ENCODE data around the gene KRTDAP. TPM values are rescaled to one million over a fixed set of nuclear protein-coding genes. Genes with fewer than 3 reads are reported as not detected.

KRTDAP gene
- total RNA-seq, 1 donor: not detected

GRCh38 chr19:35458731-35459391 is 31.4 kb downstream of the KRTDAP start:
- Histone ChIP-seq H3K4me1 (ENCODE audit: insufficient read depth, low read length) (peaks cover 79% of the 10 kb centered on the region), H3K4me3 (ENCODE audit: low read length) (no peak overlapping the region)

GRCh38 chr19:35458192-35458591 is 32.1 kb downstream of the KRTDAP start:
- H3K27me3 ChIP-seq (ENCODE audit: insufficient read depth, low read length): no peaks in the 10 kb centered on the region
- no peak overlapping the region for H3K4me3 ChIP-seq (ENCODE audit: low read length)
- peaks cover 72% of the 10 kb centered on the region for H3K4me1 ChIP-seq (ENCODE audit: insufficient read depth, low read length)
- H3K9me3 ChIP-seq (ENCODE audit: low read depth, low read length): no peaks in the 10 kb centered on the region

More at GRCh38 chr19:35458731-35459391, 31.4 kb downstream of the KRTDAP start:
- Histone ChIP-seq H3K27me3 (ENCODE audit: insufficient read depth, low read length) (no peaks in the 10 kb centered on the region), H3K9me3 (ENCODE audit: low read depth, low read length) (no peaks in the 10 kb centered on the region)

GRCh38 chr19:35457173-35457572 is 33.1 kb downstream of the KRTDAP start:
- Histone ChIP-seq H3K4me1 (ENCODE audit: insufficient read depth, low read length) (peaks cover 66% of the 10 kb centered on the region), H3K9me3 (ENCODE audit: low read depth, low read length) (no peaks in the 10 kb centered on the region), H3K4me3 (ENCODE audit: low read length) (no peak overlapping the region), H3K27me3 (ENCODE audit: insufficient read depth, low read length) (no peaks in the 10 kb centered on the region)

- H3K27me3 ChIP-seq (ENCODE audit: insufficient read depth, low read length): no peaks in the 10 kb centered on the region
- peaks cover 65% of the 10 kb centered on the region for H3K4me1 ChIP-seq (ENCODE audit: insufficient read depth, low read length)
- no peaks in the 10 kb centered on the region for H3K9me3 ChIP-seq (ENCODE audit: low read depth, low read length)
- no peak overlapping the region for H3K4me3 ChIP-seq (ENCODE audit: low read length)
Measured at GRCh38 chr19:35455616-35456201, 34.6 kb downstream of the KRTDAP start.

- peaks cover 65% of the 10 kb centered on the region for H3K4me1 ChIP-seq (ENCODE audit: insufficient read depth, low read length)
- no peaks in the 10 kb centered on the region for H3K9me3 ChIP-seq (ENCODE audit: low read depth, low read length)
- no peaks in the 10 kb centered on the region for H3K27me3 ChIP-seq (ENCODE audit: insufficient read depth, low read length)
- no peak overlapping the region for H3K4me3 ChIP-seq (ENCODE audit: low read length)
Measured at GRCh38 chr19:35454663-35455062, 35.6 kb downstream of the KRTDAP start.

GRCh38 chr19:35451338-35452096 is 38.7 kb downstream of the KRTDAP start:
- Histone ChIP-seq H3K4me1 (ENCODE audit: insufficient read depth, low read length) (peaks cover 71% of the 10 kb centered on the region), H3K27me3 (ENCODE audit: insufficient read depth, low read length) (no peaks in the 10 kb centered on the region), H3K9me3 (ENCODE audit: low read depth, low read length) (no peaks in the 10 kb centered on the region), H3K4me3 (ENCODE audit: low read length) (peak overlapping the region; percentile 38)

- Histone ChIP-seq H3K4me3 (ENCODE audit: low read length) (peak overlapping the region; percentile 38), H3K4me1 (ENCODE audit: insufficient read depth, low read length) (peaks cover 80% of the 10 kb centered on the region), H3K27me3 (ENCODE audit: insufficient read depth, low read length) (no peaks in the 10 kb centered on the region), H3K9me3 (ENCODE audit: low read depth, low read length) (no peaks in the 10 kb centered on the region)
Measured at GRCh38 chr19:35449359-35450043, 40.8 kb downstream of the KRTDAP start.

GRCh38 chr19:35447606-35448469 is 42.4 kb downstream of the KRTDAP start, which contains the start of gene FFAR2:
Gene FFAR2 (plus strand): TSS chr19:35448257. CDS start chr19:35449715, 1,458 bp downstream.
- no peaks in the 10 kb centered on the region for H3K27me3 ChIP-seq (ENCODE audit: insufficient read depth, low read length)
- no peaks in the 10 kb centered on the region for H3K9me3 ChIP-seq (ENCODE audit: low read depth, low read length)
- H3K4me3 ChIP-seq (ENCODE audit: low read length): peak within 1 kb of the TSS; percentile 38
- H3K4me1 ChIP-seq (ENCODE audit: insufficient read depth, low read length): peaks cover 82% of the 10 kb centered on the region

- Histone ChIP-seq H3K4me1 (ENCODE audit: insufficient read depth, low read length) (peaks cover 85% of the 10 kb centered on the region), H3K27me3 (ENCODE audit: insufficient read depth, low read length) (no peaks in the 10 kb centered on the region), H3K4me3 (ENCODE audit: low read length) (no peak overlapping the region), H3K9me3 (ENCODE audit: low read depth, low read length) (no peaks in the 10 kb centered on the region)
Measured at GRCh38 chr19:35445826-35446593, 44.3 kb downstream of the KRTDAP start.

GRCh38 chr19:35444735-35445134 is 45.5 kb downstream of the KRTDAP start:
- H3K9me3 ChIP-seq (ENCODE audit: low read depth, low read length): no peaks in the 10 kb centered on the region
- no peak overlapping the region for H3K4me3 ChIP-seq (ENCODE audit: low read length)
- peaks cover 85% of the 10 kb centered on the region for H3K4me1 ChIP-seq (ENCODE audit: insufficient read depth, low read length)
- no peaks in the 10 kb centered on the region for H3K27me3 ChIP-seq (ENCODE audit: insufficient read depth, low read length)

- Histone ChIP-seq H3K9me3 (ENCODE audit: low read depth, low read length) (no peaks in the 10 kb centered on the region), H3K4me1 (ENCODE audit: insufficient read depth, low read length) (peaks cover 81% of the 10 kb centered on the region), H3K27me3 (ENCODE audit: insufficient read depth, low read length) (no peaks in the 10 kb centered on the region), H3K4me3 (ENCODE audit: low read length) (no peak overlapping the region)
Measured at GRCh38 chr19:35442091-35442490, 48.2 kb downstream of the KRTDAP start.

- no peaks in the 10 kb centered on the region for H3K9me3 ChIP-seq (ENCODE audit: low read depth, low read length)
- no peak overlapping the region for H3K4me3 ChIP-seq (ENCODE audit: low read length)
- peaks cover 81% of the 10 kb centered on the region for H3K4me1 ChIP-seq (ENCODE audit: insufficient read depth, low read length)
- no peaks in the 10 kb centered on the region for H3K27me3 ChIP-seq (ENCODE audit: insufficient read depth, low read length)
Measured at GRCh38 chr19:35439921-35440320, 50.3 kb downstream of the KRTDAP start.

GRCh38 chr19:35438527-35438926 is 51.7 kb downstream of the KRTDAP start:
- Histone ChIP-seq H3K27me3 (ENCODE audit: insufficient read depth, low read length) (no peaks in the 10 kb centered on the region), H3K4me1 (ENCODE audit: insufficient read depth, low read length) (peaks cover 91% of the 10 kb centered on the region), H3K9me3 (ENCODE audit: low read depth, low read length) (no peaks in the 10 kb centered on the region), H3K4me3 (ENCODE audit: low read length) (no peak overlapping the region)

GRCh38 chr19:35438096-35438495 is 52.2 kb downstream of the KRTDAP start:
- H3K27me3 ChIP-seq (ENCODE audit: insufficient read depth, low read length): no peaks in the 10 kb centered on the region
- no peak overlapping the region for H3K4me3 ChIP-seq (ENCODE audit: low read length)
- H3K9me3 ChIP-seq (ENCODE audit: low read depth, low read length): no peaks in the 10 kb centered on the region
- H3K4me1 ChIP-seq (ENCODE audit: insufficient read depth, low read length): peaks cover 95% of the 10 kb centered on the region

All from mononuclear cell (primary cell).